Activated T-cell treated with anti-CD3 and anti-CD28 coated beads for 24 hours (primary cell): ENCODE results near the gene DCTD.

Experiments used
- DNase-seq: peaks from one replicate; pipeline ENCODE4 v3.0.0-alpha.2; 2020; ENCODE audit warnings: low read depth

The DCTD gene

DNA sequence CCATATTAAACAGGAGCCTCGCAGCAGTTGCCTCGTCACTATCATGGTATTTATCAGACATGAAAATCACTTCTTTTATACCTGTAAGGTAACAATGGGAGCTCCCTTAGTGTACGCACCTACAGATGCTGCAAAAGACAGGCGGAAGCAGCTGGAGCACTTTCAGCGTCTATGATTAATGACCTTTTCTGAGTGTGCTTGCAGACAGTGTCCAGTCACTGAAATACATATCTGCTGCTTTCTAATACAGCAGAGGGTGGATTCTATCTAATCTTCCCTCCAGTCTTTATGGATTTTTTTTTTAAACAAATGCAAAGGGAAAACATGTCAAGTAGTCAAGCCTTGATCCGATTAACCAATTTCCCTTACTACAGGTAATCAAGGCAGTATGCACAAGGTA, 24.1 kb downstream of the DCTD start:
- no peak for DNase-seq

GRCh38 chr4:182890202-182890601, 27.0 kb downstream of the DCTD start:
- no peak for DNase-seq

DNA sequence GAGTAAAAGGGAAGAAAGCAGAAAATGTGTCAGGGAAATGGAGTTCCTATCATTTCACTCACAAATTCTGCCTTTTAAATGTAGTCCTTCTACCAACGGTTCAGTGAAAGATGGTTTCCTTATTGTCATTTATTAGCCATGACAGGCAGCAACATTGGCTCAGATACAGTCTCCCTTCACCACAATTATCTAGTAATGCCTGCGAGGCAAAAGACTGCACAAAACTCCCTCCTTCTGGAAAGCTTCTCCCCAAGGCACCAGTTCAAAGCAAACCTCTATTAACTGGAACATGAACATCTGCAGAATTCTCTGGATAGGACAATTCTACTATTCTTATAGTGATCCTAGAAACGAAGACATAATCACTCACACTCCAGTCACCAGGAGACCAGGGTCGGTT, 28.3 kb downstream of the DCTD start:
- no peak for DNase-seq

DNA sequence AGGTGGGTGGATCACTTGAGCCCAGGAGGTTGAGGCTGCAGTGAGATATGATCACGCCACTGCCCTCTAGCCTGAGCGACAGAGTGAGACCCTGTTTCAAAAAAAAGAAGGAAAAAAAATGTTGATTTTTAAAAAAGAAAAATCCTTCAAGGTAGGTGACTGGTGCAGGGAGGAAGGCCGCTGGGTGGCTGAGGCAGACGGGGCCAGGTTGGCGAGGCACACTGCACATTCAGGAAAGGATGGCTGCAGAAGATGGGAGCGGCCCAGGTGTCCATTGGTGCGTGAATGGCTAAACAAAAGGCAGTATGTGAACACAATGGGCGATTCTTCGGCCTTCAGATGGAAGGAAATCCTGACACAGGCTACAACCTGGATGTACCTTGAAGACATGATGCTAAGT, 30.4 kb downstream of the DCTD start:
- DNase-seq: no peak

DNA sequence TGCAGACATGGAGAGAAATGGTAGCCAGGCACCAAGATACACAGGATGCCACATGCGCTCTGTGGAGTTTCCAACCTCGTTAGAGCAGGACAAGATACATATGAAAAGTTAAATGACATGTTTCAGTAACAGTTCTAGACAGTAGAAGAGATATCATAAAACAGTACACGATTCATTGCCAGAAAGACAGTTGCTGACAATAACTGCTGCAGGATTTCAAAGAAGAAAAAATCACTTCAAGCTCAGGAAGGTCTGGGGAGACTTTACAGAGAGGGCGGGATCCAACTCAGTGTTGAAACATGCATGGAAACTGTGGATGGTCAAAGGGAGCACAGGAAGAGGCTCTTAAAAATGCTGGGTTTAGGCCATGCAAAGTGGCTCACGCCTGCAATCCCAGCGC, 31.0 kb downstream of the DCTD start:
- DNase-seq: no peak

DNA sequence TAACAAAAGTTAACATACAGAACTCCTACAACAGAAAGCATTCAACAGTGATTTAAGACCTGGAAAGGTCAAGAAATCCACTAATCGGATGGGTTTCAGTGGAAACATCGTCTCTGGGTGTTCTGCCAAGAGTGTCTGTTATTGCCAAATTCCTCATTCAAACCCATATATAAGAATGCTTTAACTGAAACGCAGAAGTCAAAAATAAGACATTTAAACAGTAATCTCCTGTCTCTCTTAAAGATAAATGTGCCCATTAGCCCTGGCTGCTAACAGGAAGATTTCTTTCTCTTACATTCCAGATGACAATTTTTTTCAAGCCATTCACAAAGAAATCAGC, 31.5 kb downstream of the DCTD start:
- DNase-seq: no peak

DNA sequence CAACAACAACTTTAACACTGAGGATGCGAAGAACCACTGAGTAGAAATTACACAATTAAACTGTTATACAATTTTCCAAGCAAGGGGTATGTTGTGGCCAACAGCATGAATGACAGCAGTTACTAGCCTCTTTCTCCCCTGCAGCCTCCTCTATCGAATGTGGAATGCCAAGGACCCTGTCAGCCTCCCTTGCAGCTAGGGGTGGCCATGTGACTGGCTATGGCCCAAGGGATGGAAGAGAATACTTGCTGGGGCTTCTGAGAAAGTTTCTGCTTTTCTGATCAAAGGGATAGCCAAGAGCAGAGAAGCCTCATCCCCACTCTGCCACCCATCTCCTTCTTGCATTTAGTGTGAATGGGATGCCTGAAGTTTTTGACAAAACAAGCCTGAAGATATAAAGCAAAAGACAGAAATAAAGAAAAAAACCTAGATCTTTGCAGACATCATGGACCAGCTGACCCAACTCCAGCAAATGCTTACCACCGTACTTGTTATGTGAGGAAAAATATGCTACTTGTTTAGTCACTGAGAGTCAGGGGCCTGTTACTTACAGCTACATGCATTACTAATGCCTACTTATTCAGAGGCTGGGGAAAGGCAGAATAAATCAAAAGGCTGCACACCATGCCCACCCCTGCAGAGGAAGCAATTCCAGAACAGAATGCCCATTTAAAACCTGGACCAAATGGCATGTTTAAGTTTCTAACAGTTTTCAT, 32.0 kb downstream of the DCTD start:
- no peak for DNase-seq

GRCh38 chr4:182884040-182884439, 33.1 kb downstream of the DCTD start:
- DNase-seq: no peak

GRCh38 chr4:182883351-182883750, 33.8 kb downstream of the DCTD start:
- DNase-seq: no peak

DNA sequence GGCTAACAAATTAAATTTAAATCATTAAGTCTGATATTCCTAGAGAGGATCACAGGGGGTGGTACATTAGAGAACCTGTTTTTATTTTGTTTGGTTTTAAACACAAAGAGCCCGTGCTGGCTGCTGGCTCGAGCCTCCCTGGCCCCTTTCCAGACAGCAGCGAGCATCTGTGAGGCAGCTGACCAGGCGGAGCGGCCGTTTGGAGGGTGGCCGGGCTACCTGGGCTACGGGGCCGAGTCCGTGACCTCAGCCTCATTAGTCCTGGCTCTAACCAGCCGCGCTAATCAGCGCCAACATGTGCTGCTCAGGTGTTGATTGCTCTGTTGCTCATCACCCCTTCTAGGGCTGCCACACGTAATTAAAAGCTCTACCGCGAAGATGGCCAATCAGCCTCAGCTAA, 35.3 kb downstream of the DCTD start:
- no peak for DNase-seq

GRCh38 chr4:182880387-182881356, 36.5 kb downstream of the DCTD start:
- no peak for DNase-seq

DNA sequence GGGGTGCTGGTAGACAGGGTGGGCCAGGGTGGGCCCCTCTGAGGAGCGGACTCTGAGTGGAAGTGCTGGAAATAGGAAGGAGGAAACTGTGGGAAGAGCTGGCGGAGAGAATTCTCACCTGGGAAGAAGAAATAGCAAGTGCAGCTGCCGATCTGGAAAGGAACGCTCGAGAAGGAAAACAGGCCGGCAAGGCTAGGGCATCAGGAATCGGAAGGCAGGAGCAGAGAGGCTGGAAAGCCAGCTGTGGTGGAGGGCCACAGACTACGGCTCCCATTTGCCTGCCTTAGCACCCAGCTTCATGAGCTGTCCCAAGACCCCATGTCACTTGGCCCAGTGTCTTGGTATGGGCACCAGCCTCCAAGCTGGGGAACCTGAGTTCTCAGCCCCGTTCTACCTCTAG, 37.3 kb downstream of the DCTD start:
- DNase-seq: no peak

GRCh38 chr4:182878633-182879495, 38.3 kb downstream of the DCTD start:
- DNase-seq: no peak

DNA sequence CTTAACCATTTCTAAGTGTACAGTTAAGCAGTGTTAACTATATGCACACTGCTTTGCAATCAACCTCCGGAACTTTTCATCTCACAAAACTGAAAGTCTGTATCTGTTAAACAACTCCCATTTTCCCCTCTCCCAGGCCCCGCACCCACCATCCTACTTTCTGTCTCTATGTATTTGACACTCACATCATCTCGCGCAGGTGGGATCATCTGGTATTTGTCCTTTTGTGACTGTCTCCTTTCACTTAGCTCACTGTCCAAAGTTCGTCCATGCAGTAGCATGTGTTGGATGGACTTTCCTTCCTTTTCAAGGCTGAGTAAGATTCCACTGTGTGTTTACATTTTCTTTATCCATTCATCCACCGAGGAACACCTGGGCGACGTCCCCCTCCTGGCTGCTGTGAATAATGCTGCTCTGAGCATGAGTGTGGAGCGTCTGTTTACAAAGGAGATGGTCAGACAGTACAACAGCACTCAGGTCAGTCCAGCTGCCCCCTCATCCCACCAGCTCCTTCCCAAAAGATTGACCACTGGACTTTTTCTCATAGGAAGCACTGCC, 39.8 kb downstream of the DCTD start:
- DNase-seq: no peak

DNA sequence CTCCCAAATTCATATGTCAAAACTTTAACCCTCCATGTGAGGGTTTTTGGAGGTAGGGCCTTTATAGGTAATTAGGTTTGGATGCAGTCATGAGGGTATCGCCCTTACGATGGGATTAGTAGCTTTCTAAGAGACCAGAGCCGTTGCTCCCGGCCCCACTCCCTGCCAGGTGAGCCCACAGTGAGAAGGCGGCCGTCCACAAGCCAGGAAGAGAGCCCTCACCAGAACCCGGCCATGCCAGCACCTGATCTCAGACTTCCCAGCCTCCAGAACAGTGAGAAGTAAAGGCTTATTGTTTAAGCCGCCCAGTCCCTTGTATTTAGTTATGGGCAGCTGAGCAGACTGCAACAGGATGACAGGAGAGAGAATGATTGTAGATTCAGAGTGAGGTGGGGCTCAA, 40.8 kb downstream of the DCTD start:
- no peak for DNase-seq

- DNase-seq: no peak
Measured at GRCh38 chr4:182875453-182876405, 41.5 kb downstream of the DCTD start.

DNA sequence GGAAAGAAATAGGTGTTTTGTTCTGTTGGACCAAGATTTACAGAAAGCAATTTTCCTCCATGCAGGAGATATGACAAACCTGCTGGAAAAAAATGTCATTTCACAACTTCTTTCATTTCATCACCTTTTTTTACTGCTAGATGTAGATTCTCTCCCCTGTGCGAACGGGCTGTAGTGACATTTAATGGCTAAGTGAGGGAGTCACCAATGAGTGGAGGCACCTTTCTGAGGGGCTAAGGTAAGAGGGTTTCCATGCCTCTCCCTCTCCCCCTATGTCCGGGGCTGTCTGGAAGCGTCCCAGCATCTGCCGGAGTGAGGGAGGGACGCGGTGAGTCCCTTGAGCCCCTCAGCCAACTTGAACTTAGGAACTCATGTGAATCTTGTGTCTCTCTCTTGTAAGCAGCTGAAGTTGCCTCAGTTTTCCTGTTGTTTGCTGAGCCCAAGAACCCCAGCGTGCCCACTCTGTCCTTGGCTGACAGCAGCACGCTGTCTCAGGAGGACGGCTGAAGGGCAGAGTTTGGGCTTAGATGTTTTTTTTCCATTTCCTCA, 42.3 kb downstream of the DCTD start:
- no peak for DNase-seq

DNA sequence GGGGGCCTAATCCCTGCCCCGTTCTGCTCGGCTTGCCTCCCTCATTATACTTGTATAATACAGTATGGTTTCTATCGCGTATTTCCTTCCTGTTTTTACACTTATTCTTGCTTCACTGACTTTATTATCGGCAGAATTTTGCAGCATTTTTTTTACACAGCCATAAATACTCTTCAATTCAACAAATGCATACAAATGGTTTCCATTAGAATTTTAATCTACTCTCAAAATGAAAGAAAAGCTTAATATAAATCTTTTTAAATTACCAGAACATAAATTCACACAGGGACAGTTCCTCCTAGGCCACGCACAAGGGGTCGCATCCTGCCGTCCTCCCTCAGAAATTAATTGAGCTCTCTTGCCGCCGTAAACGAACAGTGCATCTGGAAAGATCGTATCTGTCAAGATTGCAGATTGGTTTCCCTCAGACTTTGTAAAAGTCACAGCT, 42.9 kb downstream of the DCTD start:
- DNase-seq: no peak

DNA sequence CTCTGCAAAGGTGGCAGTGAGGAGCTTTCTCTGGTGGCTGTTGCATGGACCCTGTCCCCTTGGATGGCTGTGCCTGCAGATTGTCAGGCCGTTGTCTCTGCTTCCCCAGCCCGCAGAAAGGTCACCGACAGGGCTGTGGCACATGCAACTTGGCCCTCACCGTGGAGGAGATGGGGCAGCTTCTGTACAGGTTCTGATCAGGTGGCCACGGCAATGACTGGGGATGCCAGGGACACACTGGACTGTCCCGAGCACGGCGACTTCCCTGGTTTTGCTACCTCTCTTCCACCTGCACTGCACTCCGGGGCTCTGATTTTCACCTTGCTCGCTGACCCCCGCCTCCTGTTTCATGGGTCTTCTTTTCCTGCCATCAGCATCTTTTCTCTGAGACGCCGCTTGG, 43.5 kb downstream of the DCTD start:
- no peak for DNase-seq

DNA sequence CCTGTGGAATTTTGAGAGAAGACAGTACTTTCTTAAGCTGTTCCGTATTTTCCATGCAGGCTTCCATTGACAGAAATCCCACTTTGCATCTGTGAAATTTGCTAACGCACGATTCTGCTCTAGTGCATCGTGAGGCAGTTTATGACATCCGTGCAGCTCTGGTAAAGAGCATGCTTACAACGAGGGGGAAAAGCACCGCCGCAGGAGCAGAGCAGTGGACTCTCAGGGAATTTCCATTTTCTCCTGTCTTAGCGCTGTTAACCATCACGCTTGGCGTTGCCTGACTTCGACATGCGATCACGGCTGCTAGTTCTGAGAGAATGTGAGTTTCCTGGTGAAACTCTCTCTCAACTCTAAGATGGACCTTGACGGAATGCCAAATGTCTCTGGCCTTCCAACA, 43.9 kb downstream of the DCTD start:
- no peak for DNase-seq

DNA sequence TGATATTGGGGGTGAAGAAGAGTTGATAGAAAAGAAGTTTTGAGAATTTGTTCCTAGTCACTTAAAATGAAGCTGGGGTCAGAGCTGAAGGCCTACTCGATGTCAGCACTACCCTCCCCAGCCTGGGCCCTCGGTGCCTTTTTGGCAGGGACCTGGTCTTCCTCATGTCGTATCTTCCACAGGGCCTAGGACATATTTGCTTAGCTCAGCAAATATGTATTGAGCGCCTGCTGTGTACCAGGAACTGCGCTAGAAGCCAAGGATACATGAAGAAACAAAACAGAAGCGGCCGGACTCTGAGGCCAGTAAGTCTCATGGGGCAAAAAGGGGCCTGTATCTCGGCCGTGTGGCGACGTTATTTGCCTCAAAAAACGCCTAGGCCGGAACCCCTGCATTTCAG, 44.3 kb downstream of the DCTD start:
- no peak for DNase-seq
